Measurements from ENCODE around the gene HDAC3. TPM values are rescaled to one million over a fixed set of nuclear protein-coding genes. Genes with fewer than 3 reads are reported as not detected.

The HDAC3 gene
- polyA plus RNA-seq, 3 donors: 80.5 to 103 (median 82.3) TPM

- WGBS (ENCODE audit: insufficient coverage): 53% methylated on average over 3 of the region's 5 CpGs
- H3K36me3 Mint-ChIP-seq: peaks cover 25 to 44% of the 10 kb centered on the region in 2 donors
- H3K27ac ChIP-seq (ENCODE audit: low read depth in 1 of 2, low read length in 2 of 2): peak overlapping the region in 1 of 2 donors; percentile 88
These were observed 2.6 kb downstream of the HDAC3 start for GRCh38 chr5:141633871-141634561.

GRCh38 chr5:141632650-141633049 is 4.0 kb downstream of the HDAC3 start:
- H2AFZ ChIP-seq (ENCODE audit: insufficient read depth, low read depth, low read length, poor library complexity, severe bottlenecking): no peak overlapping the region
- H3K9me3 Mint-ChIP-seq: peaks cover 0 to 2% (median 0%) of the 10 kb centered on the region in 7 donors
- H4K20me1 ChIP-seq (ENCODE audit: insufficient read depth, low read length): peaks cover 51% of the 10 kb centered on the region
- WGBS (ENCODE audit: insufficient coverage): no CpG with 5 or more reads among the region's 2 CpGs
- H3K27ac ChIP-seq (ENCODE audit: low read depth in 1 of 2, low read length in 2 of 2): no peak overlapping the region
- peaks cover 35 to 55% of the 10 kb centered on the region in 2 donors for H3K36me3 Mint-ChIP-seq
- peak overlapping the region in 2 of 7 donors; percentile 42 to 75 for H3K27ac Mint-ChIP-seq
- H3K9me3 ChIP-seq (replicated peaks in 1 of 2; ENCODE audit: control insufficient read depth in 1 of 2, insufficient read depth in 1 of 2, low read length in 2 of 2): no peaks in the 10 kb centered on the region
- H3K4me3 Mint-ChIP-seq: no peak overlapping the region
- peaks cover 70% of the 10 kb centered on the region for H3K79me2 ChIP-seq (ENCODE audit: insufficient read depth, low read length)
- no peak overlapping the region for H3K9ac ChIP-seq (ENCODE audit: insufficient read depth, low read length, poor library complexity, severe bottlenecking)
- intact Hi-C loops (cut with micrococcal nuclease): no loop called here
- peaks cover 0 to 2% (median 0%) of the 10 kb centered on the region in 3 donors for H3K27me3 Mint-ChIP-seq (ENCODE audit: low read depth in 3 of 3)
- H3K4me2 ChIP-seq (replicated peaks; ENCODE audit: extremely low read depth, low read length, poor library complexity, severe bottlenecking): no peak overlapping the region
- peaks cover 34 to 53% of the 10 kb centered on the region in 2 donors for H3K36me3 ChIP-seq (replicated peaks in 1 of 2; ENCODE audit: control insufficient read depth in 1 of 2, insufficient read depth in 2 of 2, low read length in 2 of 2)
- H3K27me3 ChIP-seq (ENCODE audit: control insufficient read depth in 2 of 2, insufficient read depth in 2 of 2, low read length in 2 of 2): no peaks in the 10 kb centered on the region
- H3K4me1 Mint-ChIP-seq: peaks cover 31% of the 10 kb centered on the region
- TF ChIP-seq CTCF (IDR thresholded peaks at IDR 0.05): no peak
- DNase-seq: no peak
- peaks cover 30 to 39% of the 10 kb centered on the region in 2 donors for H3K4me1 ChIP-seq (ENCODE audit: control insufficient read depth in 1 of 2, insufficient read depth in 2 of 2, low read length in 2 of 2)
- H3K4me3 ChIP-seq (replicated peaks in 1 of 3; ENCODE audit: low read depth in 2 of 3, low read length in 3 of 3): no peak overlapping the region

More at GRCh38 chr5:141633871-141634561, 2.6 kb downstream of the HDAC3 start:
- peaks cover 38% of the 10 kb centered on the region for H3K4me1 Mint-ChIP-seq
- peak; percentile 24 to 62 (median 56) for DNase-seq
- H3K9ac ChIP-seq (ENCODE audit: insufficient read depth, low read length, poor library complexity, severe bottlenecking): no peak overlapping the region
- H3K79me2 ChIP-seq (ENCODE audit: insufficient read depth, low read length): peaks cover 70% of the 10 kb centered on the region
- no peak for TF ChIP-seq CTCF (IDR thresholded peaks at IDR 0.05)
- H3K4me3 Mint-ChIP-seq: peak overlapping the region in 1 of 2 donors; percentile 7
- H3K4me1 ChIP-seq (ENCODE audit: control insufficient read depth in 1 of 2, insufficient read depth in 2 of 2, low read length in 2 of 2): peaks cover 41 to 51% of the 10 kb centered on the region in 2 donors
- H3K4me3 ChIP-seq (replicated peaks in 1 of 3; ENCODE audit: low read depth in 2 of 3, low read length in 3 of 3): no peak overlapping the region
- peaks cover 57% of the 10 kb centered on the region for H4K20me1 ChIP-seq (ENCODE audit: insufficient read depth, low read length)
- H3K9me3 ChIP-seq (replicated peaks in 1 of 2; ENCODE audit: control insufficient read depth in 1 of 2, insufficient read depth in 1 of 2, low read length in 2 of 2): no peaks in the 10 kb centered on the region
- no peaks in the 10 kb centered on the region for H3K27me3 ChIP-seq (ENCODE audit: control insufficient read depth in 2 of 2, insufficient read depth in 2 of 2, low read length in 2 of 2)
- intact Hi-C loops (cut with micrococcal nuclease): loop anchor here in 1 of 2 donors (2.0 kb wide), 1 partner anchor 17 kb away; the partner anchor contains the start of gene FCHSD1
- peaks cover 0 to 2% (median 0%) of the 10 kb centered on the region in 7 donors for H3K9me3 Mint-ChIP-seq
- peak overlapping the region; percentile 1 for H3K4me2 ChIP-seq (replicated peaks; ENCODE audit: extremely low read depth, low read length, poor library complexity, severe bottlenecking)
- H2AFZ ChIP-seq (ENCODE audit: insufficient read depth, low read depth, low read length, poor library complexity, severe bottlenecking): no peak overlapping the region
- peak overlapping the region; percentile 69 to 80 (median 76) for H3K27ac Mint-ChIP-seq
- H3K36me3 ChIP-seq (replicated peaks in 1 of 2; ENCODE audit: control insufficient read depth in 1 of 2, insufficient read depth in 2 of 2, low read length in 2 of 2): peaks cover 20 to 39% of the 10 kb centered on the region in 2 donors
- H3K27me3 Mint-ChIP-seq (ENCODE audit: low read depth in 3 of 3): peaks cover 0 to 4% (median 0%) of the 10 kb centered on the region in 3 donors

All from CD14-positive monocyte (primary cell).